Measurements from ENCODE around the gene MYL10. TPM values are rescaled to one million over a fixed set of nuclear protein-coding genes. Genes with fewer than 3 reads are reported as not detected.

Gene MYL10
- total RNA-seq, 1 donor from 2014 or later: not detected

GRCh38 chr7:101586078-101586905 lies 42.8 kb downstream of the MYL10 start:
- no peaks in the 10 kb centered on the region for H3K27me3 Mint-ChIP-seq (ENCODE audit: low read depth)
- no peak overlapping the region for H3K4me3 Mint-ChIP-seq (ENCODE audit: low read depth)
- H3K9me3 Mint-ChIP-seq: no peaks in the 10 kb centered on the region
- H3K27ac Mint-ChIP-seq: no peak overlapping the region
- no peaks in the 10 kb centered on the region for H3K36me3 Mint-ChIP-seq (ENCODE audit: low read depth)
- no peak for DNase-seq (ENCODE audit: low spot score)
- intact Hi-C loops (cut with micrococcal nuclease): no loop called here
- peaks cover 2% of the 10 kb centered on the region for H3K4me1 Mint-ChIP-seq (ENCODE audit: low read depth)

DNA sequence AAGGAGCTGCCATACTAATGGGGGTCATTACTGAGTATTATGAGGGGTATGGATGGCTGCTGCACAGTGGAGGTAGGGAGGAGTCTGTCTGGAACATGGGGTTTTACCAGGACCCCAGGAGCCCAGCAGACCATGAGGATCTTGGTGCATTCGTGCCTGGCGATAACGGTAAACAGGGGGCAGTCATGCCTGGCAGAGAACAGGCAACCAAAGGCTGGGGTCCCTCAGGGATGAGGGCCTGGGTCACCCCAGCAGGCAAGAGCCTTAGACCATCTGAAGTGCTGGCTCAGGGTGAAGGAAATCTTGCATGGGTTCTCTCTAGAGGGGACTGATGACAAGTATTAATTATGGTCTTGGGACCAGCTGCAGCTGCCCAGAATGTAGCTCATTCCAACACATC lies 46.1 kb downstream of the MYL10 start:
- no peaks in the 10 kb centered on the region for H3K36me3 Mint-ChIP-seq (ENCODE audit: low read depth)
- intact Hi-C loops (cut with micrococcal nuclease): no loop called here
- H3K9me3 Mint-ChIP-seq: no peaks in the 10 kb centered on the region
- peaks cover 2% of the 10 kb centered on the region for H3K4me1 Mint-ChIP-seq (ENCODE audit: low read depth)
- DNase-seq (ENCODE audit: low spot score): no peak
- no peak overlapping the region for H3K4me3 Mint-ChIP-seq (ENCODE audit: low read depth)
- peaks cover 2% of the 10 kb centered on the region for H3K27me3 Mint-ChIP-seq (ENCODE audit: low read depth)
- H3K27ac Mint-ChIP-seq: no peak overlapping the region

DNA sequence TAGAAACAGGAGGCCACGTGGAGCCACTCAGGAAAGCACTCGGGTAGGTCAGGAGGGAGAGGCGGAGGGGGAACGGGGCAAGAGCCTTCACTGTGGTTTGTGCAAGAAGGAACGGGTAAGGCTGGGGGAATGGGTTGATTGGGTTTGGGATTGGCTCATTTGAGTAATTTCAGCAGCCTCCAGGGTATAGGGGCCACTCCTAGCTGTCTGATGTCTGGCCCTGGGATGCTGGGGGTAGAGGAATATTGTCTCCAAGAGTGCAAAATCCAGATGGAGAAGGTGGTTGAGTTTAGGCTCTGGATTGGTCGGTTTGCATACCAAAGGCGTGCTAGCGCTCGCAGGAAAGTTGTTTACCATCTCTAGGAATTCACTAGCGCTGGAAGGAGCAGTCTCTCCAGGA lies 47.2 kb downstream of the MYL10 start:
- Mint-ChIP-seq H3K27ac (no peak overlapping the region), H3K27me3 (ENCODE audit: low read depth) (peaks cover 2% of the 10 kb centered on the region), H3K4me1 (ENCODE audit: low read depth) (no peaks in the 10 kb centered on the region), H3K4me3 (ENCODE audit: low read depth) (no peak overlapping the region), H3K9me3 (no peaks in the 10 kb centered on the region), H3K36me3 (ENCODE audit: low read depth) (no peaks in the 10 kb centered on the region)
- DNase-seq (ENCODE audit: low spot score): no peak
- intact Hi-C loops (cut with micrococcal nuclease): no loop called here

DNA sequence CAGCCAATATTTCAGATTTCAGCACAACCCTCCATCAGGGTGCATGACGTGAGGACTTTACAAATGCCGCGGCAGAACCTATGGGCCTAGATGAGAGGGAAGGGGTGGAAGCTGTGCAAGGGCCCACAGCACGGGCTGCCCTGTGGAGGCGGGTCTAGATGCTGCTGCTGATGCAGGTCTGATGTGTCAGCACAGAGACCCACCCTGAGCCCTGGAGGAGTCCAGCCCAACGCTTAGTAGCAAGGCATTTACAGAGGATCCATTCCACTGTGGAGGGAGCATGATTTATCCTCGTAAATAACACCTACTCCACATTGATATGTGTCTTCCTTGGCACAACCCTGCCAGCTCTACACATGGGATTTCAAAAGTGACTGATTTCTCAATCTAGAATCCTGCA lies 48.5 kb downstream of the MYL10 start:
- Mint-ChIP-seq H3K4me1 (ENCODE audit: low read depth) (no peaks in the 10 kb centered on the region), H3K27ac (no peak overlapping the region), H3K9me3 (no peaks in the 10 kb centered on the region), H3K27me3 (ENCODE audit: low read depth) (peaks cover 4% of the 10 kb centered on the region), H3K36me3 (ENCODE audit: low read depth) (no peaks in the 10 kb centered on the region), H3K4me3 (ENCODE audit: low read depth) (no peak overlapping the region)
- no peak for DNase-seq (ENCODE audit: low spot score)
- intact Hi-C loops (cut with micrococcal nuclease): no loop called here

DNA sequence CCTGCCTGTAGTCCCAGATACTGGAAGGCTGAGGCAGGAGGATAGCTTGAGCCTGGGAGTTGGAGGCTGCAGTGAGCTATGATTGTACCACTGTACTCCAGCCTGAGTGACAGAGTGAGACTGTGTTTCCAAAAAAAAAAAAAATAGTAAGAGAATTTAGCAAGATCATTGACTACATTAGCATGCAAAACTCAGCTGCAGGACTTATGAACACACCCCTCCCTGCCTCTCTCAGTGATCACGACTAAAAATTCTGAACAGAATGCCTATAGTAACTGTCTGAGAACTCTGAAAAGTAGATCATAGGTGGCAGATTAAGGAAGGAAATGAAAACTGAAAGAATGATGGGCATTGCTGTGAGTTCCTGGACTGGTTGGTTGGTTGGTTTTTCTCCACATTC lies 50.5 kb downstream of the MYL10 start:
- H3K9me3 Mint-ChIP-seq: no peaks in the 10 kb centered on the region
- DNase-seq (ENCODE audit: low spot score): no peak
- H3K36me3 Mint-ChIP-seq (ENCODE audit: low read depth): no peaks in the 10 kb centered on the region
- H3K27ac Mint-ChIP-seq: no peak overlapping the region
- H3K4me3 Mint-ChIP-seq (ENCODE audit: low read depth): no peak overlapping the region
- intact Hi-C loops (cut with micrococcal nuclease): no loop called here
- H3K27me3 Mint-ChIP-seq (ENCODE audit: low read depth): peaks cover 9% of the 10 kb centered on the region
- H3K4me1 Mint-ChIP-seq (ENCODE audit: low read depth): no peaks in the 10 kb centered on the region

DNA sequence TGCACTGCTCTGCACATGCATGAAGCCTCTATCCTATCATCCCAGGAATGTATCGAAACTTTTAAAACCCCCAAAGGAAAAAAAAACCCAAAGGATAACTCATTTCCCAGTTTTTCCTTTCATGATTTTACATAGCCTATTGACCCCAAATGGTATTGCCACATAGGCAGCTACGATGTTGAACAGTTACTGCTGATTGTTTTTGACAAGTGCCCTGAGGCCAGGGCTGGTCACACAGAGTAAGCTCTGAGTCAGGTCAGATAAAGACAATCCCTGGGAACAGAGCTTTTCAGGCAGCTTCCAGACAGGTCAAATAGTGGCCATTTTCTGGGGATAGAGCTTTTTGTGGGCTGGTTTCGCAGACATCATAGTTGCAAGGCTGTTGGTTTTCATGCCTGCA lies 52.1 kb downstream of the MYL10 start:
- Mint-ChIP-seq H3K36me3 (ENCODE audit: low read depth) (no peaks in the 10 kb centered on the region), H3K27ac (no peak overlapping the region), H3K27me3 (ENCODE audit: low read depth) (peaks cover 9% of the 10 kb centered on the region), H3K9me3 (no peaks in the 10 kb centered on the region), H3K4me1 (ENCODE audit: low read depth) (no peaks in the 10 kb centered on the region), H3K4me3 (ENCODE audit: low read depth) (no peak overlapping the region)
- DNase-seq (ENCODE audit: low spot score): no peak
- intact Hi-C loops (cut with micrococcal nuclease): no loop called here

DNA sequence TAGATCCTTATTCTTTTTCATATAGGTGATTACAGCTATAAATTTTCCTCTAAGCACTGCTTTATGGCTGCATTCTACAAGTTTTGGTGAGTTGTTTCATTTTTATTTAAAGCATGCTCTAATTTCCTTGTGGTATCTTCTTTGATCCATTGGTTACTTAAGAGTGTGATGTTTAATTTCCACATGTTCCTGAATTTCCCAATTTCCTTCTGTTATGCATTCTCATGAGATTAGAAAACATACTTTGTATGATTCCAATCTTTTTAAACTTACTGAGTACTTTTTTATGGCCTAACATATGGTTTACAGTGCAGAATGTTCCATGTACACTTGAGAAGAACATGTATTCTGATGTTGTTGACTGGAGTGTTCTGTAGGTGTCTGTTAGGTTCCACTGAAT lies 53.4 kb downstream of the MYL10 start:
- H3K4me1 Mint-ChIP-seq (ENCODE audit: low read depth): no peaks in the 10 kb centered on the region
- no peak for DNase-seq (ENCODE audit: low spot score)
- no peak overlapping the region for H3K4me3 Mint-ChIP-seq (ENCODE audit: low read depth)
- H3K27me3 Mint-ChIP-seq (ENCODE audit: low read depth): peaks cover 9% of the 10 kb centered on the region
- no peaks in the 10 kb centered on the region for H3K9me3 Mint-ChIP-seq
- intact Hi-C loops (cut with micrococcal nuclease): no loop called here
- H3K27ac Mint-ChIP-seq: no peak overlapping the region
- no peaks in the 10 kb centered on the region for H3K36me3 Mint-ChIP-seq (ENCODE audit: low read depth)

- Mint-ChIP-seq H3K4me1 (ENCODE audit: low read depth) (no peaks in the 10 kb centered on the region), H3K27me3 (ENCODE audit: low read depth) (peaks cover 9% of the 10 kb centered on the region), H3K27ac (no peak overlapping the region), H3K36me3 (ENCODE audit: low read depth) (no peaks in the 10 kb centered on the region), H3K9me3 (no peaks in the 10 kb centered on the region), H3K4me3 (ENCODE audit: low read depth) (no peak overlapping the region)
- DNase-seq (ENCODE audit: low spot score): no peak
- intact Hi-C loops (cut with micrococcal nuclease): no loop called here
Measured at GRCh38 chr7:101575168-101575567, 53.9 kb downstream of the MYL10 start.

- no peaks in the 10 kb centered on the region for H3K4me1 Mint-ChIP-seq (ENCODE audit: low read depth)
Measured at GRCh38 chr7:101572156-101572555, 56.9 kb downstream of the MYL10 start.

DNA sequence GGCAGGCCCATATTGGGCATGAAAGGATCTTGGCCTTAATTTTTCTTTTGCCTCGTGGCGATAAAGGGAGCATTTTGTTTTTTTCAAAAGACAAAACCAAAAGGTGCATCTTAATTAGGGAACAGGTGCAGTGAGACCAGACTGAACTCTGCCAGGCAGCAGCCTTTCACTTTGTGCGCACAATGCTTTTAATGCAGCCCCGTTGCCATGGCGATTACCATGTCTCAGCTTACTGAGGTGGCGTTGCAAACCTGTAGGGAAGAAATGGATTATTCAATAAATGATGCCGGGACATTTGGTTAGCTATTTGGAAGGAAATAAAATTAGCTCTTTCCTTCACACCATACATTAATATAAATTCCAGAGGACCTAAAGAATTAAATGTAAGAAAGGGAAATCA lies 61.9 kb downstream of the MYL10 start:
- peaks cover 2% of the 10 kb centered on the region for H3K4me1 Mint-ChIP-seq (ENCODE audit: low read depth)
- H3K27me3 Mint-ChIP-seq (ENCODE audit: low read depth): peaks cover 6% of the 10 kb centered on the region
- no peak for DNase-seq (ENCODE audit: low spot score)

More at GRCh38 chr7:101572156-101572555, 56.9 kb downstream of the MYL10 start:
- no peak overlapping the region for H3K27ac Mint-ChIP-seq
- intact Hi-C loops (cut with micrococcal nuclease): no loop called here
- H3K9me3 Mint-ChIP-seq: no peaks in the 10 kb centered on the region
- no peaks in the 10 kb centered on the region for H3K36me3 Mint-ChIP-seq (ENCODE audit: low read depth)
- no peak for DNase-seq (ENCODE audit: low spot score)
- no peak overlapping the region for H3K4me3 Mint-ChIP-seq (ENCODE audit: low read depth)
- H3K27me3 Mint-ChIP-seq (ENCODE audit: low read depth): peaks cover 13% of the 10 kb centered on the region

GRCh38 chr7:101565601-101566209 lies 63.4 kb downstream of the MYL10 start:
- H3K4me3 Mint-ChIP-seq (ENCODE audit: low read depth): no peak overlapping the region
- DNase-seq (ENCODE audit: low spot score): no peak
- H3K27me3 Mint-ChIP-seq (ENCODE audit: low read depth): peaks cover 6% of the 10 kb centered on the region
- peaks cover 2% of the 10 kb centered on the region for H3K4me1 Mint-ChIP-seq (ENCODE audit: low read depth)
- intact Hi-C loops (cut with micrococcal nuclease): no loop called here
- no peaks in the 10 kb centered on the region for H3K9me3 Mint-ChIP-seq
- no peaks in the 10 kb centered on the region for H3K36me3 Mint-ChIP-seq (ENCODE audit: low read depth)
- no peak overlapping the region for H3K27ac Mint-ChIP-seq

More for the DNA sequence above, 61.9 kb downstream of the MYL10 start:
- no peaks in the 10 kb centered on the region for H3K36me3 Mint-ChIP-seq (ENCODE audit: low read depth)
- no peak overlapping the region for H3K27ac Mint-ChIP-seq
- intact Hi-C loops (cut with micrococcal nuclease): no loop called here
- no peaks in the 10 kb centered on the region for H3K9me3 Mint-ChIP-seq
- H3K4me3 Mint-ChIP-seq (ENCODE audit: low read depth): no peak overlapping the region

DNA sequence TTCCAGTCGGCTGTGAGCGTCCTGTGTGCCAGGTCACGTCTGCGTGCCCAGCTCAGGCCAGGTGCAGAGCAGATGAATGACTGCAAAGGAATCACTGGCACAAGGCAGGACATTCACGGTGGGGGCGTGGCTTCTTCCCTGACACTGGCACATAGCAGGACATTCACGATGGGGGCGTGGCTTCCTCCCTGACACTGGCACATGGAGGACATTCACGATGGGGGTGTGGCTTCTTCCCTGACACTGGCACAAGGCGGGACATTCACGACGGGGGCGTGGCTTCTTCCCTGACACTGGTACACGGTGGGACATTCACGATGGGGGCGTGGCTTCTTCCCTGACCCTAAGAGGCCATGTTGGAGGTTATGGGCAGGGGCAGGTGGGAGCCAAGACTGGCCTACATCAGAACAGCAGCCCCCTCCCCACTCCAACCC lies 64.3 kb downstream of the MYL10 start:
- Mint-ChIP-seq H3K4me1 (ENCODE audit: low read depth) (peaks cover 2% of the 10 kb centered on the region), H3K36me3 (ENCODE audit: low read depth) (no peaks in the 10 kb centered on the region), H3K27ac (no peak overlapping the region), H3K9me3 (no peaks in the 10 kb centered on the region), H3K27me3 (ENCODE audit: low read depth) (peaks cover 6% of the 10 kb centered on the region), H3K4me3 (ENCODE audit: low read depth) (no peak overlapping the region)
- no peak for DNase-seq (ENCODE audit: low spot score)
- intact Hi-C loops (cut with micrococcal nuclease): no loop called here

- no peak for DNase-seq (ENCODE audit: low spot score)
- Mint-ChIP-seq H3K36me3 (ENCODE audit: low read depth) (no peaks in the 10 kb centered on the region), H3K4me3 (ENCODE audit: low read depth) (no peak overlapping the region), H3K9me3 (no peaks in the 10 kb centered on the region), H3K27ac (no peak overlapping the region), H3K27me3 (ENCODE audit: low read depth) (peaks cover 3% of the 10 kb centered on the region), H3K4me1 (ENCODE audit: low read depth) (peaks cover 2% of the 10 kb centered on the region)
- intact Hi-C loops (cut with micrococcal nuclease): no loop called here
Measured at GRCh38 chr7:101563943-101564777, 64.9 kb downstream of the MYL10 start.

Measured in activated T-helper 2 cell treated with anti-CD3 and anti-CD28 coated beads, Interferon-gamma antibody, Interleukin-2, Interleukin-4, amounts not matched to agents 10 μg/mL and 5 μg/mL and 100 μg/mL, durations not matched to agents 14 hours and 24 hours and 36 hours (primary cell).